Rectal smooth muscle tissue (tissue), 1 donor: ENCODE data around the gene NTRK3.

ENCODE experiments used
- H3K27ac ChIP-seq: one replicate; pipeline ENCODE4 v1.7.0; 2013; ENCODE audit warnings: low read depth, low read length, inconsistent platforms
- H3K27me3 ChIP-seq: one replicate; pipeline ENCODE4 v1.7.0; 2013; ENCODE audit warnings: low read length; ENCODE audit not compliant: control insufficient read depth, insufficient read depth
- H3K36me3 ChIP-seq: one replicate; pipeline ENCODE4 v1.7.0; 2013; ENCODE audit warnings: low read length; ENCODE audit not compliant: control insufficient read depth, insufficient read depth
- H3K4me1 ChIP-seq: one replicate; pipeline ENCODE4 v1.7.0; 2013; ENCODE audit warnings: low read length; ENCODE audit not compliant: control insufficient read depth, insufficient read depth
- H3K4me3 ChIP-seq: one replicate; pipeline ENCODE4 v1.7.0; 2013; ENCODE audit warnings: low read length
- H3K9ac ChIP-seq: one replicate; pipeline ENCODE4 v1.7.0; 2013; ENCODE audit warnings: low read length

NTRK3 gene

GRCh38 chr15:88255087-88255483, 1.5 kb downstream of the NTRK3 start:
- H3K36me3 ChIP-seq: no peaks in the 10 kb centered on the region
- H3K4me3 ChIP-seq: no peak overlapping the region
- peaks cover 3% of the 10 kb centered on the region for H3K4me1 ChIP-seq
- H3K9ac ChIP-seq: no peak overlapping the region
- H3K27ac ChIP-seq: no peak overlapping the region
- peaks cover 36% of the 10 kb centered on the region for H3K27me3 ChIP-seq

- Histone ChIP-seq H3K4me1 (peaks cover 3% of the 10 kb centered on the region), H3K4me3 (no peak overlapping the region), H3K27me3 (peaks cover 30% of the 10 kb centered on the region), H3K36me3 (no peaks in the 10 kb centered on the region), H3K27ac (no peak overlapping the region), H3K9ac (no peak overlapping the region)
Measured at GRCh38 chr15:88252441-88252840, 4.1 kb downstream of the NTRK3 start.

- no peak overlapping the region for H3K9ac ChIP-seq
- H3K27me3 ChIP-seq: peaks cover 30% of the 10 kb centered on the region
- H3K36me3 ChIP-seq: no peaks in the 10 kb centered on the region
- H3K4me1 ChIP-seq: peaks cover 1% of the 10 kb centered on the region
- H3K4me3 ChIP-seq: no peak overlapping the region
- no peak overlapping the region for H3K27ac ChIP-seq
Measured at GRCh38 chr15:88250826-88251225, 5.7 kb downstream of the NTRK3 start.

- Histone ChIP-seq H3K36me3 (no peaks in the 10 kb centered on the region), H3K4me3 (no peak overlapping the region), H3K4me1 (no peaks in the 10 kb centered on the region), H3K27me3 (peaks cover 22% of the 10 kb centered on the region), H3K27ac (no peak overlapping the region), H3K9ac (no peak overlapping the region)
Measured at GRCh38 chr15:88249220-88249619, 7.3 kb downstream of the NTRK3 start.

GRCh38 chr15:88247914-88248313, 8.6 kb downstream of the NTRK3 start:
- Histone ChIP-seq H3K4me1 (no peaks in the 10 kb centered on the region), H3K9ac (no peak overlapping the region), H3K4me3 (no peak overlapping the region), H3K27ac (no peak overlapping the region), H3K36me3 (no peaks in the 10 kb centered on the region), H3K27me3 (peaks cover 11% of the 10 kb centered on the region)

GRCh38 chr15:88246666-88247446, 9.7 kb downstream of the NTRK3 start:
- Histone ChIP-seq H3K9ac (no peak overlapping the region), H3K4me1 (no peaks in the 10 kb centered on the region), H3K4me3 (no peak overlapping the region), H3K27ac (no peak overlapping the region), H3K36me3 (no peaks in the 10 kb centered on the region), H3K27me3 (peaks cover 3% of the 10 kb centered on the region)

- Histone ChIP-seq H3K4me1 (no peaks in the 10 kb centered on the region), H3K9ac (no peak overlapping the region), H3K4me3 (no peak overlapping the region), H3K27me3 (no peaks in the 10 kb centered on the region), H3K27ac (no peak overlapping the region), H3K36me3 (no peaks in the 10 kb centered on the region)
Measured at GRCh38 chr15:88246081-88246480, 10.5 kb downstream of the NTRK3 start.

GRCh38 chr15:88243895-88244787, 12.4 kb downstream of the NTRK3 start:
- Histone ChIP-seq H3K9ac (no peak overlapping the region), H3K27me3 (no peaks in the 10 kb centered on the region), H3K27ac (no peak overlapping the region), H3K4me1 (no peaks in the 10 kb centered on the region), H3K36me3 (no peaks in the 10 kb centered on the region), H3K4me3 (no peak overlapping the region)

GRCh38 chr15:88242586-88243555, 13.7 kb downstream of the NTRK3 start:
- Histone ChIP-seq H3K4me3 (no peak overlapping the region), H3K36me3 (no peaks in the 10 kb centered on the region), H3K27me3 (no peaks in the 10 kb centered on the region), H3K9ac (no peak overlapping the region), H3K4me1 (no peaks in the 10 kb centered on the region), H3K27ac (no peak overlapping the region)

GRCh38 chr15:88241461-88241860, 15.1 kb downstream of the NTRK3 start:
- no peaks in the 10 kb centered on the region for H3K36me3 ChIP-seq
- H3K27me3 ChIP-seq: no peaks in the 10 kb centered on the region
- no peak overlapping the region for H3K9ac ChIP-seq
- H3K27ac ChIP-seq: no peak overlapping the region
- no peaks in the 10 kb centered on the region for H3K4me1 ChIP-seq
- H3K4me3 ChIP-seq: no peak overlapping the region

- Histone ChIP-seq H3K4me1 (no peaks in the 10 kb centered on the region), H3K9ac (no peak overlapping the region), H3K27ac (no peak overlapping the region), H3K36me3 (no peaks in the 10 kb centered on the region), H3K27me3 (no peaks in the 10 kb centered on the region), H3K4me3 (no peak overlapping the region)
Measured at GRCh38 chr15:88241060-88241459, 15.5 kb downstream of the NTRK3 start.

- Histone ChIP-seq H3K36me3 (no peaks in the 10 kb centered on the region), H3K27me3 (no peaks in the 10 kb centered on the region), H3K9ac (no peak overlapping the region), H3K4me1 (no peaks in the 10 kb centered on the region), H3K4me3 (no peak overlapping the region), H3K27ac (no peak overlapping the region)
Measured at GRCh38 chr15:88239594-88239993, 16.9 kb downstream of the NTRK3 start.
